Smooth muscle cell (in vitro differentiated cells): ENCODE data around the gene HLA-F. TPM values are rescaled to one million over a fixed set of nuclear protein-coding genes. Genes with fewer than 3 reads are reported as not detected.
A peak's percentile ranks its signal among the peaks of the same experiment; 100 is the strongest.

Experiments
- DNase-seq: peaks from one replicate; lab custom pipeline; 2025; ENCODE audit not compliant: unreplicated experiment; lab: John Stamatoyannopoulos, UW
- H2AFZ ChIP-seq: fragments of 200-600 bp; sonication (generic); 2 replicates; pipeline ENCODE4 v1.6.0; 2016; ENCODE audit warnings: antibody characterized with exemption, low read depth, mild to moderate bottlenecking
- H3F3A ChIP-seq: fragments of 200-600 bp; sonication (generic); 2 replicates; pipeline ENCODE4 v1.6.0; 2017; ENCODE audit warnings: antibody characterized with exemption, low read depth
- H3K27ac ChIP-seq: fragments of 200-600 bp; sonication (generic); 2 replicates; pipeline ENCODE4 v1.5.1; 2016; ENCODE audit warnings: low read depth, mild to moderate bottlenecking
- H3K27me3 ChIP-seq: fragments of 200-600 bp; sonication (generic); 2 replicates; pipeline ENCODE4 v1.6.1; 2016; ENCODE audit warnings: low read depth, mild to moderate bottlenecking
- H3K36me3 ChIP-seq: fragments of 200-600 bp; sonication (generic); 2 replicates; pipeline ENCODE4 v1.5.1; 2016; ENCODE audit warnings: low read depth
- H3K4me1 ChIP-seq: fragments of 200-600 bp; sonication (generic); 2 replicates; pipeline ENCODE4 v1.5.1; 2016; ENCODE audit warnings: low read depth
- H3K4me2 ChIP-seq: fragments of 200-600 bp; sonication (generic); 2 replicates; pipeline ENCODE4 v1.6.0; 2016; ENCODE audit warnings: mild to moderate bottlenecking
- H3K4me3 ChIP-seq: fragments of 200-600 bp; sonication (generic); 2 replicates; pipeline ENCODE4 v1.5.1; 2016; ENCODE audit warnings: mild to moderate bottlenecking
- H3K79me2 ChIP-seq: fragments of 200-600 bp; sonication (generic); 2 replicates; pipeline ENCODE4 v1.6.0; 2016; ENCODE audit warnings: low read depth, mild to moderate bottlenecking
- H3K9ac ChIP-seq: fragments of 200-600 bp; sonication (generic); 2 replicates; pipeline ENCODE4 v1.6.0; 2016; ENCODE audit warnings: low read depth
- H3K9me3 ChIP-seq: fragments of 200-600 bp; sonication (generic); replicated peaks from 2 replicates; pipeline ENCODE4 v1.5.1; 2016; ENCODE audit warnings: low read depth
- H4K20me1 ChIP-seq: fragments of 200-600 bp; sonication (generic); 2 replicates; pipeline ENCODE4 v1.6.0; 2016; ENCODE audit warnings: low read depth
- WGBS: methylation state at CpG from one replicate; pipeline ENCODE4 v1.1.7; 2016; ENCODE audit warnings: low lambda C conversion rate; 5-methylcytosine and 5-hydroxymethylcytosine counted together
- polyA plus RNA-seq: library from polyadenylated mRNA; unstranded; fragments of >200 nt; fragmentation: Nextera tagmentation; extraction: Ambion mirVana; gene quantifications from 2 replicates; pipeline ENCODE4 v1.2.1, GENCODE V29; 2016
- total RNA-seq: library from RNA; depleted of rRNA; stranded (reverse); fragments of >200 nt; gene quantifications from 2 replicates; pipeline ENCODE4 v1.2.3, GENCODE V29; 2014
- TF ChIP-seq, protein P1 (sequence below): fragments of 200-600 bp; sonication (generic); IDR thresholded peaks from 2 replicates; pipeline ENCODE4 v1.5.1; 2017; ENCODE audit warnings: borderline replicate concordance, mild to moderate bottlenecking, antibody characterized with exemption; ENCODE audit not compliant: insufficient read depth, poor library complexity, severe bottlenecking

The HLA-F gene
- total and polyA plus RNA-seq, 2 experiments from 2014 or later = 5.6 to 6.9 TPM

DNA sequence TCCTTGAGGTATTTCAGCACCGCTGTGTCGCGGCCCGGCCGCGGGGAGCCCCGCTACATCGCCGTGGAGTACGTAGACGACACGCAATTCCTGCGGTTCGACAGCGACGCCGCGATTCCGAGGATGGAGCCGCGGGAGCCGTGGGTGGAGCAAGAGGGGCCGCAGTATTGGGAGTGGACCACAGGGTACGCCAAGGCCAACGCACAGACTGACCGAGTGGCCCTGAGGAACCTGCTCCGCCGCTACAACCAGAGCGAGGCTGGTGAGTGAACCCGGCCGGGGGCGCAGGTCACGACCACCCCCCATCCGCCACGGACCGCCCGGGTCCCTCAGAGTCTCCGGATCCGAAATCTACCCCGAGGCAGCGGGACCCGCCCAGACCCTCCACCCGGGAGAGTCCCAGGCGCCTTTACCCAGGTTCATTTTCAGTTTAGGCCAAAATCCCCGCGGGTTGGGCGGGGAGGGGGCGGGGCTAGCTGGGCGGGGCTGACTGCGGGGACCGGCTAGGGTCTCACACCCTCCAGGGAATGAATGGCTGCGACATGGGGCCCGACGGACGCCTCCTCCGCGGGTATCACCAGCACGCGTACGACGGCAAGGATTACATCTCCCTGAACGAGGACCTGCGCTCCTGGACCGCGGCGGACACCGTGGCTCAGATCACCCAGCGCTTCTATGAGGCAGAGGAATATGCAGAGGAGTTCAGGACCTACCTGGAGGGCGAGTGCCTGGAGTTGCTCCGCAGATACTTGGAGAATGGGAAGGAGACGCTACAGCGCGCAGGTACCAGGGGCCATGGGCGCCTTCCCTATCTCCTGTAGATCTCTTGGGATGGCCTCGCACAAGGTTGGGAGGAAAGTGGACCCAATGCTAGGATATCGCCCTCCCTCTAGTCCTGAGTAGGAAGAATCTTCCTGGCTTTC is 693 bp downstream of the HLA-F start:
- 4% methylated on average over 60 of the region's 76 CpGs for WGBS
- H3K4me2 ChIP-seq = peak overlapping the region; percentile 93
- no peaks in the 10 kb centered on the region for H3K9me3 ChIP-seq
- DNase-seq = no peak
- H4K20me1 ChIP-seq = no peaks in the 10 kb centered on the region
- H3F3A ChIP-seq = no peaks in the 10 kb centered on the region
- TF ChIP-seq, protein P1, sequence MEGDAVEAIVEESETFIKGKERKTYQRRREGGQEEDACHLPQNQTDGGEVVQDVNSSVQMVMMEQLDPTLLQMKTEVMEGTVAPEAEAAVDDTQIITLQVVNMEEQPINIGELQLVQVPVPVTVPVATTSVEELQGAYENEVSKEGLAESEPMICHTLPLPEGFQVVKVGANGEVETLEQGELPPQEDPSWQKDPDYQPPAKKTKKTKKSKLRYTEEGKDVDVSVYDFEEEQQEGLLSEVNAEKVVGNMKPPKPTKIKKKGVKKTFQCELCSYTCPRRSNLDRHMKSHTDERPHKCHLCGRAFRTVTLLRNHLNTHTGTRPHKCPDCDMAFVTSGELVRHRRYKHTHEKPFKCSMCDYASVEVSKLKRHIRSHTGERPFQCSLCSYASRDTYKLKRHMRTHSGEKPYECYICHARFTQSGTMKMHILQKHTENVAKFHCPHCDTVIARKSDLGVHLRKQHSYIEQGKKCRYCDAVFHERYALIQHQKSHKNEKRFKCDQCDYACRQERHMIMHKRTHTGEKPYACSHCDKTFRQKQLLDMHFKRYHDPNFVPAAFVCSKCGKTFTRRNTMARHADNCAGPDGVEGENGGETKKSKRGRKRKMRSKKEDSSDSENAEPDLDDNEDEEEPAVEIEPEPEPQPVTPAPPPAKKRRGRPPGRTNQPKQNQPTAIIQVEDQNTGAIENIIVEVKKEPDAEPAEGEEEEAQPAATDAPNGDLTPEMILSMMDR = no peak
- H3K4me1 ChIP-seq = no peaks in the 10 kb centered on the region
- peak overlapping the region; percentile 43 for H3K9ac ChIP-seq
- H3K27ac ChIP-seq = no peak overlapping the region
- H3K36me3 ChIP-seq = no peaks in the 10 kb centered on the region
- no peaks in the 10 kb centered on the region for H3K79me2 ChIP-seq
- peaks cover 68% of the 10 kb centered on the region for H3K27me3 ChIP-seq
- peak overlapping the region; percentile 85 for H2AFZ ChIP-seq
- peak overlapping the region; percentile 68 for H3K4me3 ChIP-seq

DNA sequence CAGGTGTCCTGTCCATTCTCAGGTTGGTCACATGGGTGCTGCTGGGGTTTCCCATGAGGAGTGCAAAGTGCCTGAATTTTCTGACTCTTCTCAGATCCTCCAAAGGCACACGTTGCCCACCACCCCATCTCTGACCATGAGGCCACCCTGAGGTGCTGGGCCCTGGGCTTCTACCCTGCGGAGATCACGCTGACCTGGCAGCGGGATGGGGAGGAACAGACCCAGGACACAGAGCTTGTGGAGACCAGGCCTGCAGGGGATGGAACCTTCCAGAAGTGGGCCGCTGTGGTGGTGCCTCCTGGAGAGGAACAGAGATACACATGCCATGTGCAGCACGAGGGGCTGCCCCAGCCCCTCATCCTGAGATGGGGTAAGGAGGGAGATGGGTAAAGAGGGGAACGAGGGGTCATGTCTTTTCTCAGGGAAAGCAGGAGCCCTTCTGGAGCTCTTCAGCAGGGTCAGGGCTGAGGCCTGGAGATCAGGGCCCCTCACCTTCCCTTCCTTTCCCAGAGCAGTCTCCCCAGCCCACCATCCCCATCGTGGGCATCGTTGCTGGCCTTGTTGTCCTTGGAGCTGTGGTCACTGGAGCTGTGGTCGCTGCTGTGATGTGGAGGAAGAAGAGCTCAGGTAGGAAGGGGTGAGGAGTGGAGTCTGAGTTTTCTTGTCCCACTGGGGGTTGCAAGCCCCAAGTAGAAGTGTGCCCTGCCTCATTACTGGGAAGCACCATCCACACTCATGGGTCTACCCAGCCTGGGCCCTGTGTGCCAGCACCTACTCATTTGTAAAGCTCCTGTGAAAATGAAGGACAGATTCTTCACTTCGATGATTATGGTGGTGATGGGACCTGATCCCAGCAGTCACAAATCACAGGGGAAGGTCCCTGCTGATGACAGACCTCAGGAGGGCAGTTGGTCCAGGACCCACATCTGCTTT is 2.0 kb downstream of the HLA-F start:
- Histone ChIP-seq H3K79me2 (no peaks in the 10 kb centered on the region), H3K4me2 (no peak overlapping the region), H3K27ac (no peak overlapping the region), H2AFZ (no peak overlapping the region), H3K4me3 (no peak overlapping the region), H3K36me3 (no peaks in the 10 kb centered on the region), H4K20me1 (no peaks in the 10 kb centered on the region), H3K9me3 (no peaks in the 10 kb centered on the region), H3K9ac (no peak overlapping the region), H3K4me1 (no peaks in the 10 kb centered on the region), H3K27me3 (peaks cover 68% of the 10 kb centered on the region), H3F3A (no peaks in the 10 kb centered on the region)
- DNase-seq = no peak
- WGBS = 94% methylated on average over 11 of the region's 11 CpGs
- TF ChIP-seq, protein P1 = no peak

DNA sequence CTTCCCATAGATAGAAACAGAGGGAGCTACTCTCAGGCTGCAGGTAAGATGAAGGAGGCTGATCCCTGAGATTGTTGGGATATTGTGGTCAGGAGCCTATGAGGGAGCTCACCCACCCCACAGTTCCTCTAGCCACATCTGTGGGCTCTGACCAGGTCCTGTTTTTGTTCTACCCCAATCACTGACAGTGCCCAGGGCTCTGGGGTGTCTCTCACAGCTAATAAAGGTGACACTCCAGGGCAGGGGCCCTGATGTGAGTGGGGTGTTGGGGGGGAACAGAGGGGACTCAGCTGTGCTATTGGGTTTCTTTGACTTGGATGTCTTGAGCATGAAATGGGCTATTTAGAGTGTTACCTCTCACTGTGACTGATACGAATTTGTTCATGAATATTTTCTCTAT is 2.8 kb downstream of the HLA-F start:
- no peak for DNase-seq
- WGBS = 65% methylated on average over 1 of the region's 1 CpG
- peaks cover 60% of the 10 kb centered on the region for H3K27me3 ChIP-seq

More for the DNA sequence above, 2.8 kb downstream of the HLA-F start:
- H4K20me1 ChIP-seq = no peaks in the 10 kb centered on the region
- H3F3A ChIP-seq = no peaks in the 10 kb centered on the region
- H3K9ac ChIP-seq = no peak overlapping the region
- H3K36me3 ChIP-seq = no peaks in the 10 kb centered on the region
- H3K4me2 ChIP-seq = no peak overlapping the region
- no peaks in the 10 kb centered on the region for H3K9me3 ChIP-seq
- H3K79me2 ChIP-seq = no peaks in the 10 kb centered on the region
- H3K4me3 ChIP-seq = no peak overlapping the region
- TF ChIP-seq, protein P1 = no peak
- no peak overlapping the region for H3K27ac ChIP-seq
- no peak overlapping the region for H2AFZ ChIP-seq
- no peaks in the 10 kb centered on the region for H3K4me1 ChIP-seq
